GM18498 (cell line): ENCODE results near the gene MRPL28.
A peak's percentile ranks its signal among the peaks of the same experiment; 100 is the strongest.
"Not testable (repeated sequence)": the region's sequence is repeated elsewhere in the genome, so short reads cannot be mapped to it uniquely, and the experiment has no call there.

Experiments used
- ATAC-seq: cut with Tn5 transposase; IDR thresholded peaks from one replicate; pipeline ENCODE4 v1.9.1; 2021; ENCODE audit warnings: mild to moderate bottlenecking, moderate library complexity; ENCODE audit not compliant: unreplicated experiment

MRPL28 gene

DNA sequence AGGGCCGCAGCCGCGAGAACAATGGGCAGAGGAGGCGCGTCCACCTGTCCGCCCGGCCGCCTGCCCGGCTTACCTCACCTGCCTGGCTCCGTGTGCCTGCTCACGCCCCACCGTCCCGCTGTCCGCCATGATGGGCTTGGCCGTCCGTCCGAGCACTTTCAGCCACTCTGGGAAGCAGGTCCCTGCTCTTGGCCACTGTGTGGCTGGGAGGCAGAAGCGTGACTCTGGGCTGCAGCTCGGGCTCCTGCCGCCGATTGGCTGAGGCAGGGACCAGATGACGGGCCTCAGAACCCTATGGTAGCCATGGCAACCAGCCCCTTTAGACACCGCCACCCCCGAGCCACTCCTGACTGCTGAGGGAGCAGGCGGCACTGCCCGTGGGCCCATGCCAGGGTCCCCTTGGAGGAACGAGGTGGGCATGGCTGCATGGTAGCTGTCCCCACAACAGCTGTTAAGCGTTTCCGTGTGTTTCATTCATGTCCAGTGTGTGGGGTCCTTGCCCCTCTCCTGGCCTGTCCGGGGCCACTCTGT, 8.9 kb downstream of the MRPL28 start:
- ATAC-seq: no peak

GRCh38 chr16:360698-361336, 9.5 kb downstream of the MRPL28 start:
- no peak for ATAC-seq

- no peak for ATAC-seq
Observed at GRCh38 chr16:359871-360697, 10.3 kb downstream of the MRPL28 start.

- no peak for ATAC-seq
Observed at GRCh38 chr16:359067-359763, 11.1 kb downstream of the MRPL28 start.

- no peak for ATAC-seq
Observed at GRCh38 chr16:356741-357140, 13.6 kb downstream of the MRPL28 start.

DNA sequence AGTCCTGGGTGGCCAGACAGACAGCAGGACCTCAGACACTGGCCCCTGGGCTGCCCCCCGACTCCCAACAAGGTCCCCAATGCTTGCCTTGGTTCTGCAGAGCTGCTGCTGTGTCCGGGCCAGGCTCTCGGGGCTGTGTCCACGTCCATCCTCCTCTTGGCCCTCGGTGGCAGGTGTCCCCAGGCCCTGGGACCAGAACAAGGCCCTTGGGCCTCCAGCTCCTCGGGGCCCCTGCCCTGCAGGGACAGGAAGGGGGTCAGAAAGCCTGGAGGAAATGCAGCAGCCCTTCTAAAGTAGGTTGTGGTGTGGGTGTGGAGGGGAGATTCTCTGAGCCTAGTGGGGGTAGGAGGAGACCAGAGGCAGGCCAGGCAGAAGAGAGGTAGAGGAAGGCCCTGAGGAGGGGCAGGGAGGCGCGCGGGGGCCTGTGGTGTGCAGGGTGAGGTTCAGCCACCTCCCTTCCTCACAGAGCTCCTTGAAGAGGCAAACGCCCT, 15.3 kb downstream of the MRPL28 start:
- no peak for ATAC-seq

- ATAC-seq: no peak
Observed at GRCh38 chr16:354291-354881, 16.0 kb downstream of the MRPL28 start.

- no peak for ATAC-seq
Observed at GRCh38 chr16:353404-354290, 16.7 kb downstream of the MRPL28 start.

DNA sequence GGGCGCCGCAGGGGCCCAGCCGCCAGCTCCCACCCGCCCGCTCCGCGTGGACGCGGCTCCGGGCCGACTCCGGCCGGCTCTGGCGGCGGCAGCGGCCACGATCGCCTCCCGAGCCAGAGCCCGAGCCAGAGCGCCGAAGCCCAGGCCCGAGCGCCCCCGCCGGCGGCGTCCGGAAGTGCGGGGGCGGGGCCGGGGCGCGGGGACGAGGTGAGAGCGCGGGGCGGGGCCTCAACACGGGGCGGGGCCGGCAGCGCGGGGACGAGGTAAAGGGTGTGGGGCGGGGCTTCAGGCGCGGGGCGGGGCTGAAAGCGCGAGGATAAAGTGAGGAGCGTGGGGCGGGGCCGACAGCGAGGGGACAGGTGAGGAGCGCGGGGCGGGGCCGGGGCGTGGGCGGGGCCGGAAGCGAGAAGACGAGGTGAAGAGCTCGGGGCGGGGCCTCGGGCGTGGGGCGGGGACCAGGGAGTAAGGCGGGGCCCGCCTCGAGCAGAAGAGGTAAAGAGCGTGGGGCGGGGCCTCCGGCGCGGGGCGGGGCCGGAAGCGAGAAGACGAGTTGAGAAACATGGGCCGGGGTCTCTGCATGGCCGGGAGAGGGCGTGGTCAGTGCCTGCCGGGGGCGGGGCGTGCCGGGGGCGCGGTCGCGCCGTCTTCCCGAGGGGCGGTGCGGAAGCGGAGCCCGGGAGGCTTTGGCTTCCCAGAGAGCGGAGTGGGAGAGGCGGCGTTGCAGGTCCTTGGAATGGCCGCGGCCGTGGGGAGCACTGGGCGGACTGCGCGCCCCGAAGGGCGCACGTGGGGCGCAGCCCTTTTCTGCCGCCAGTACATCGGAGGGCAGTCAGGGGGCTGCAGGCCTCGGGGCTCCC, 17.6 kb downstream of the MRPL28 start, which contains the start of gene AXIN1:
Gene AXIN1 (minus strand): TSS at position 177 of the 857 bp plus-strand sequence. CDS start 5,698 bp downstream, outside the sequence.
- peak; percentile 68 for ATAC-seq

DNA sequence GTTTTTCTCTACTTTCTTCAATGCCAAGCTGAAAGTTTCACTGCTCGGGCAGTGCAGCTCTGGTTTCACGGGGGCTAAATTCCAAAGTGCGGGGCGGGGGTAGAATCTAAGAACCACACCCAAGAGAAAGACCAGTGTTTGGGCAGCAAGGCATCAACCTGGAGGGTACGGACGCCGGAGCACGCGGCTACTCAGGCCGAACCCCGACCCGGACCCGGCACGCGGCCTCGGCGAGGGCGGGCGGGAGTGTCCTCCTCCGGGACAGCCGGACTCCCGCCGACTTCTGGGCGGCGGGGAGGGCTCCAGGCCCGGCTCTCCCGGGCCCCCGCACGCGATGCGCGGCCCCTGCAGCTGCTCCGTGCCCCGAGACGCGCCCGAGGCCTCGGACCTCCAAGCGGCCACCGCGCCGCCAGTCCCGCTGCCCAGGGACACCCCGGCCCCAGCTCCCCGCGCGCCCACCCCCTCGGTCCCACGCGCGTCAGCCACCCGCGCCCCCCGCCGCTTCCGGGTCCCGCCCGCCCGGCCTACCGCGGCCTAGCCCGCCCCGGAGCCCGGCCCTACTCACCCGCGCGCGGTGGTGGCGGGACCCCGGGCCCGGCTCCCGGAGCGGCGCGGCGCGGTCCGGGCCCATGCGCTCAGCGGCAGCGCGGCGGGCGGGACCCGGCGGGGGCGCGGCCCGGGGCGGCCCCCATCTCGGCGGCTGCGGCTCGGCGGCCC, 18.4 kb downstream of the MRPL28 start:
- peak; percentile 39 for ATAC-seq

- no peak for ATAC-seq
Observed at GRCh38 chr16:350203-350602, 20.1 kb downstream of the MRPL28 start.

DNA sequence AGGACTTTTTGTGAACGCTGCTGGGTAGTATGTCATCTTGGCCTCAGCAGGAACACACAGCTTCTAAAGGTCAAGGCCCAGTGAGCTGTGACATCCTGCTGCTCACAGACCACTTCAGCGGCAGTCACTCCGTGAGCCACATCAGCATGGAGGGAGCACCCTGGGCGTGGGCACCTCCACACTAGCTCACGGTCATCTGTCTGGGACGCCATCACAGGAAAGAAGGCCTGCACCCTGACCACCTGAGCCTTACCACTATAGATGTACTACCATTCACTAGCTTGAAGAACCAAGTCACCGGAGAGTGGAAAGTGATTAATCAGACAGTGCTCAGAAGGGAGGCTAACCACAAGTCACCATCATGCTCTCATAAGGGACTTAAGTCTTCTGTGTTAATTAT, 21.1 kb downstream of the MRPL28 start:
- no peak for ATAC-seq

DNA sequence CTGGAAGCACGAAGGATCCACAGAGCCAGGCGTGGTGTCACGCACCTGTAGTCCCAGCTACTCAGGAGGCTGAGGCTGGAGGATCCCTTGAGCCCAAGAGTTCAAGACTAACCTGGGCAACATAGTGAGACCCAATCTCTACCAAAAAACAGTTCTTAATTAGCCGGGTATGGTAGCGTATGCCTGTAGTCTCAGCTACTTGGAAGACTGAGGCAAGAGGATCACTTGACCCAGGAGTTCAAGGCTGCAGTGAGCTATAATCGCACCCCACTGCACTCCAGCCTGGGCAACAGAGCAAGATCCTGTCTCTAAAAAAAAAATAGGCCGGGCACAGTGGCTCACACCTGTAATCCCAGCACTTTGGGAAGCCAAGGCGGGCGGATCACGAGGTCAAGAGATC, 21.8 kb downstream of the MRPL28 start:
- ATAC-seq: not testable (repeated sequence)

- no peak for ATAC-seq
Observed at GRCh38 chr16:347203-347602, 23.1 kb downstream of the MRPL28 start.

- ATAC-seq: no peak
Observed at GRCh38 chr16:346587-346986, 23.8 kb downstream of the MRPL28 start.

- ATAC-seq: no peak
Observed at GRCh38 chr16:345772-346171, 24.6 kb downstream of the MRPL28 start.

DNA sequence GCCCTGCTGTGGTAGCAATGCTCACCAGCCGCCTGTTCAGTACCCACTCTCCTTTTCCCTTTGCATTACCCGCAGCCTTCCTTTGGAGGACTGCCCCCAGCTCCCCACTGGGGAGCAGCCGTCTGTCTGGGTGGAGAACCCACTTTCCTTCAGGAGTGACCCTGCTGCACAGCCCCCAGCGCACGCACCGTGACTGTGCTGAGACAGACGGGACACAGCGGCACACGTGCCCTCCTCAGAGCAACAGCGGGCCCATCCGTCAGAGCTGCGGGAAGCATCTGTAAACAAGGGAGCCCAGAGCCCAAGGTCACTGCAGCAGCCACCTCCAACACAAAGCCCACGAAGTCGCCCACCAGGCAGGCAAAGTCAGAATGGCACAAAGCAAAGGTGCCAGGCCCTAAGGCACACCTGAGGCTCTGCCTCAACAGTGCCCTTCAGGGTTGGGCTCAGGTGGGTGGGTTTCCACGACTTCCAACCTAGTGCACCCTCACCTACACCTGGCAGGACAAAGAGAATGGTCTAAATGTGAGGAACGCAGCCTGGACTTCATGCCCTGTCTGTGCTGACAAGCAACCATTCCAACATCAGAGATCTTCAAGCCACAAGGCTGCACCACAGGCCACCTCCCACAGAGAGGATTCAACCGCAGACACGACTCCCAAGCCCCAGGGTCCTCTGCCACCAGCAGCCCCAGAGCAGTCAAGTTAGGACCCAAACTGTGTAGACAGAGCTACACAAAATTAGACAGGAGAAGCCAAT, 27.7 kb downstream of the MRPL28 start:
- ATAC-seq: no peak

DNA sequence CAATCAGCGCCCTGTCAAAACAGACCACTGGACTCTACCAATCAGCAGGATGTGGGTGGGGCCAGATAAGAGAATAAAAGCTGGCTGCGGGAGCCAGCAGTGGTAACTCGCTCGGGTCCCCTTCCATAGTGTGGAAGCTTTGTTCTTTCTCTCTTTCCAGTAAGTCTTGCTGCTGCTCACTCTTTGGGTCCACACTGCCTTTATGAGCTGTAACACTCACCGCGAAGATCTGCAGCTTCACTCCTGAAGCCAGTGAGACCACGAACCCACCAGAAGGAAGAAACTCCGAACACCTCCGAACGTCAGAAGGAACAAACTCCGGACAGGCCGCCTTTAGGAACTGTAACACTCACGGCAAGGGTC, 28.4 kb downstream of the MRPL28 start:
- ATAC-seq: not testable (repeated sequence)
